ENCODE results near the gene XRRA1.
"Not testable (repeated sequence)": the region's sequence is repeated elsewhere in the genome, so short reads cannot be mapped to it uniquely, and the experiment has no call there.

The XRRA1 gene

GRCh38 chr11:74893015-74893414 lies 55.9 kb downstream of the XRRA1 start:
- DNase-seq: not testable (repeated sequence)

GRCh38 chr11:74877132-74877531 lies 71.8 kb downstream of the XRRA1 start:
- DNase-seq: no peak

- no peak for DNase-seq
These were observed 77.9 kb downstream of the XRRA1 start for GRCh38 chr11:74871037-74871436.

- no peak for DNase-seq
These were observed 78.4 kb downstream of the XRRA1 start for GRCh38 chr11:74870485-74870884.

GRCh38 chr11:74866557-74866956 lies 82.3 kb downstream of the XRRA1 start:
- no peak for DNase-seq

GRCh38 chr11:74863410-74863809 lies 85.5 kb downstream of the XRRA1 start:
- no peak for DNase-seq

GRCh38 chr11:74860743-74861142 lies 88.1 kb downstream of the XRRA1 start:
- no peak for DNase-seq

- DNase-seq: no peak
These were observed 95.7 kb downstream of the XRRA1 start for GRCh38 chr11:74853223-74853622.

- no peak for DNase-seq
These were observed 99.1 kb downstream of the XRRA1 start for GRCh38 chr11:74849525-74850391.

GRCh38 chr11:74847895-74848294 lies 101.0 kb downstream of the XRRA1 start:
- DNase-seq: no peak

- DNase-seq: no peak
These were observed 101.5 kb downstream of the XRRA1 start for GRCh38 chr11:74847395-74847794.

GRCh38 chr11:74846770-74847169 lies 102.1 kb downstream of the XRRA1 start:
- DNase-seq: no peak

GRCh38 chr11:74845978-74846517 lies 102.8 kb downstream of the XRRA1 start:
- no peak for DNase-seq

- no peak for DNase-seq
These were observed 104.0 kb downstream of the XRRA1 start for GRCh38 chr11:74844865-74845264.

GRCh38 chr11:74844072-74844471 lies 104.8 kb downstream of the XRRA1 start:
- DNase-seq: no peak

- DNase-seq: no peak
These were observed 105.9 kb downstream of the XRRA1 start for GRCh38 chr11:74842967-74843366.

- DNase-seq: no peak
These were observed 108.4 kb downstream of the XRRA1 start for GRCh38 chr11:74840486-74840885.

- DNase-seq: no peak
These were observed 108.9 kb downstream of the XRRA1 start for GRCh38 chr11:74839971-74840370.

GRCh38 chr11:74839446-74839845 lies 109.4 kb downstream of the XRRA1 start:
- DNase-seq: no peak

- no peak for DNase-seq
These were observed 110.7 kb downstream of the XRRA1 start for GRCh38 chr11:74838188-74838587.

GRCh38 chr11:74837191-74837590 lies 111.7 kb downstream of the XRRA1 start:
- no peak for DNase-seq

- no peak for DNase-seq
These were observed 122.0 kb downstream of the XRRA1 start for GRCh38 chr11:74826901-74827300.

- DNase-seq: not testable (repeated sequence)
These were observed 123.3 kb downstream of the XRRA1 start for GRCh38 chr11:74825596-74825995.

- no peak for DNase-seq
These were observed 124.5 kb downstream of the XRRA1 start for GRCh38 chr11:74824285-74824982.

All from activated CD8-positive, alpha-beta memory T cell treated with anti-CD3 and anti-CD28 coated beads, Interleukin-2, amount 50 U/mL, for 4 hours (primary cell).